Stimulated activated CD4-positive, alpha-beta T cell treated with anti-CD3 and anti-CD28 coated beads, Interleukin-4, amount 100 ng/mL, for 1 hour (primary cell): ENCODE measurements around the gene SPATA12.
"Not testable (repeated sequence)": the region's sequence is repeated elsewhere in the genome, so short reads cannot be mapped to it uniquely, and the experiment has no call there.

Source experiments
- DNase-seq: peaks from one replicate; pipeline ENCODE4 v3.0.0-alpha.2; 2020

Gene SPATA12

GRCh38 chr3:57057351-57057750 lies 3.1 kb upstream of the SPATA12 start:
- no peak for DNase-seq

GRCh38 chr3:57059411-57059810 lies 1.1 kb upstream of the SPATA12 start:
- no peak for DNase-seq

GRCh38 chr3:57061556-57061955 lies 1.1 kb downstream of the SPATA12 start:
- DNase-seq: no peak

DNA sequence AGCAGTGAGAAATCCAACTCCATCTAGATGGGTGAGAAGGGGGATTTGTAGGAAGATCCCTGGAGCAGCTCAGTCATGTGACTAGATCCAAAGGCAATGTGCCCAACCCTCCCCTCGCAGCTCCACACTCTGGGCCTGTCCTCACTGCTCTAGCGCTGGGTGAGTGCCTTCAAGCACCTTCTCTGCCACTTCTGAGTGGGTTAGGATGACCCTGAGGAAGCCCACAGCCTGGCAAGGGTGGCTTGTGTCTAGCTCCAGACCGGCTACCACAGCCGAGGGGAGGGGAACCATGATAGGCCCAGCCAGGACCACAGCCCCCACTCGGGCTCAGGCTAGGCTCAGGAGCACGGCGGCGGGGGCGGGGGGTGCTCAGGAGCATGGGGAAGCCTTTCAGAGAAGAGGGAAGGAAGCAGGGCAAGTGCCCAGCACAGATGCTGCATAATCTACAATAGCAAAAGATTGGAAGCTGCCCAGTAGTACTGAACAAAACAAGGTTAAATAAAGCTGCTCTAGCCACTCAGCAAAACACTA lies 1.7 kb downstream of the SPATA12 start:
- DNase-seq: no peak

GRCh38 chr3:57063032-57063431 lies 2.6 kb downstream of the SPATA12 start:
- DNase-seq: no peak

DNA sequence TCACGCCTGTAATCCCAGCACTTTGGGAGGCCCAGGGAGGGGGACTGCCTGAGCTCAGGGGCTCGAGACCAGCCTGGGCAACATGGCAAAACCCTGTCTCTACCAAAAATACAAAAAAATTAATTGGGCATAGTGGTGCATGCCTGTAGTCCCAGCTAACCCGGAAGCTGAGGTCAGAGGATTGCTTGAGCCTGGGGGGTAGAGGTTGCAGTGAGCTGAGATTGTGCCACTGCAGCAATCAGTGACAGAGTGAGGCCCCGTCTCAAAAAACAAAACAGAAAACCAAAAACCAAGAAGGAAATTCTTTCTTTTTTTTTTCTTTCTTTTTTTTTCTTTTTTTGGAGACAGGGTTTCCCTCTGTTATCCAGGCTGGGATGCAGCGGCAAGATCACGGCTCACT lies 3.5 kb downstream of the SPATA12 start:
- DNase-seq: no peak

DNA sequence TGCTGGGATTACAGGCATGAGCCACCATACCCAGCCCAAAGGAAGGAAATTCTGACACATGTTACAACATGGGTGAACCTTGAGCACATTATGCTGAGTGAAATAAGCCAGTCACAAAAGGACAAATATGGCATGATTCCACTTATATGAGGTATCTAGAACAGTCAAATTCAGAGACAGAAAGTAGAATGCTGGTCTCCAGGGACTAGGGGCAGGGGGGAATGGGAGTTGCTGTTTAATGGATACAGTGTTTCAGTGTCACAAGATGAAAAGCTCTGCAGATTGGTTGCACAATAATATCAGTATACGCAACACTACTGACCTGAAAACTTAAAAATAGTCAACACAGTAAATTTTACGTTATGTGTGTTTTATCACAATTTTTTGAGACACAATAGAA lies 4.1 kb downstream of the SPATA12 start:
- no peak for DNase-seq

DNA sequence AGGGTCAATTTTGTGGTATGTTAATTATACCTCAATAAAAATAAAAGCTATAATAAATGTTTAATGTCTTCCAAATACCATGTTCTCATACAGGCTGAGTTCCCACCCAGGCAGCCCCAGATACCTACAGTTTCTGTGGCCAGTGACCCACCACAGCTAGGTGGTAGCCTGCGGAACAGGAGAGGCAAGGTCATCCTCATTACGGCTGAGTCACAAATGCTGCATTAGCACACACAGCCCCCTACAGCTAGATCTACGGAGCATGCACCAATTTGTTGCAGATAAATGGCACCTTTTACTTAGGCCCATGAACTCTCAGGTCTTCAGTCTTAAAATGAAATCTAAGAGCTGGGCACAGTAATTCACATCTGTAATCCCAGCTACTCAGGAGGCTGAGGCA lies 5.1 kb downstream of the SPATA12 start:
- no peak for DNase-seq

DNA sequence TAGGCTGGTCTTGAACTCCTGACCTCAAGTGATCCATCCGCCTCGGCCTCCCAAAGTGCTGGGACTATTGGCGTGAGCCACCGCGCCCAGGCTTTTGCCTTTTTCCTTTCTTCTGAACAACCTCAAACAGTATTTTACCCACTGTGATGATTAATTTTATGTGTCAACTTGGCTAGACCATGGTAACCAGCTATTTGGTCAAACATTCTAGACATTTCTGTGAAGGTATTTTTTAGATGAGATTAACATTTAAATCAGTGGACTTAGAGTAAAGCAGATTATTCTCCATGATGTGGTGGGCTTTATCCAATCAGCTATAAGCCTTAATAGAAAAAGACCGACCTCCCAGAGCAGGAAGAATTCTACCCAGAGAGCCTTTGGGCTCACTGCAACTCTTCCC lies 6.0 kb downstream of the SPATA12 start:
- DNase-seq: no peak

GRCh38 chr3:57068437-57069089 lies 8.1 kb downstream of the SPATA12 start:
- no peak for DNase-seq

GRCh38 chr3:57069503-57069902 lies 9.0 kb downstream of the SPATA12 start:
- DNase-seq: no peak

DNA sequence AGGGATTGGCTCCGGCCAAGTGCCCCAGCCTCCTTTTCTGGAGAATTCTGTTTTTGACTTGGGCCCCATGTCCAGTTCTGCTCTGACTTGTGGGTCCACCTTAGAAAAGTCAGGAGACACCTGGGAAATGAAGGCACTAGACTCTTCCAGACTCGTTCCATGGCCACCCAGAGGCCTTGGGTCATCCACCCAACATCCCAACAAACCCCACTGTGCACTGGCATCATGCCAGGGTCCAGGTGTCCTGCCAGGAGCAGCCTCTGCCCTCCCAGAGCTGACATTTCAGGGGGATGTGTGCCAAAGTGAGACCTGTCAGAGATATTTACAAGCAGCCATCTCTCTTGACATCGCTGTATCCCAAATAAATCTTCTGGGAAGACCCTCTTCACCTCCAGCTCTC lies 13.2 kb downstream of the SPATA12 start:
- no peak for DNase-seq

DNA sequence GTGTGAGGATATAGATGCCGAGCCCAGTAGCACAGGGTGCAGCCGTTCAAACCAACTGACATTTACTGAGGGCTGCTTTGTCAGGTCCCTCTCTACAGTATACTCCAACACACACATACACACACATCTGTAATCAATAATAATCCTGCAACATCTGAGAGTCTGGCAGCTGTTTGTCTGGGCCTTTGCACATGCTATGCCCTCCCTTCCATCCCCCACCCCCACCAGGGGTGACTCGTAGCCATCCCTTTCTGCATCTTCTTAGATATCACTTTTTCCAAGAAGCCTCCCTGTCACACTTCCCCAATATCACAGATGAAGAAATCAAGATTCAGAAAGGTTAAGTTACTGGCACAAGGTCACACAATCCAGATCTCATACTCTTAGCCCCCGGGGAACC lies 13.7 kb downstream of the SPATA12 start:
- DNase-seq: no peak

DNA sequence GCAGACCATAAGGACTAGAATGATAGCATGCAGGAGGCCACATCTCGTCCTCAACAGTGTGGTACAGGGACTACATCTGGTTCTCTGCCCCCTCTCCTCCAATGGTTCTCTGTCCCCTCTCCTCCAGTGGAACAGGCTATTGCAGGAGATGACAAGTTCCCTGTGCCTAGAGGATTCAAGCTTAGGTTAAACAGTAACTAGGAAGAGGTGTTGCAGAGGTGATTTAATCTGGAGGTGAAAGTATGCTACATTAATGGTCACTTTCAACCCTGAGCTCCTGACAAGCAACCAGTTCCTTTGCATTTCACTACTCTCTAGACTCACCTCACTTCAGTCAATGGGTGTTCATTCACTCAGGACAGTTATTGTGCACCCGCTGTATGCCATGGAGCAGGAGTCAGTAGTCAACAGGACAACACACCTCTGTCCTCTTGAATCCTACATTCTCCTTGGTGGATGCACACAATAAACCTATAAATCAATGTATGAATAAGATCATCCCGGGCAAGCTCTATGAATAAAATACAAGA lies 16.0 kb downstream of the SPATA12 start:
- DNase-seq: no peak

- DNase-seq: no peak
Observed at GRCh38 chr3:57077630-57078343, 17.3 kb downstream of the SPATA12 start.

DNA sequence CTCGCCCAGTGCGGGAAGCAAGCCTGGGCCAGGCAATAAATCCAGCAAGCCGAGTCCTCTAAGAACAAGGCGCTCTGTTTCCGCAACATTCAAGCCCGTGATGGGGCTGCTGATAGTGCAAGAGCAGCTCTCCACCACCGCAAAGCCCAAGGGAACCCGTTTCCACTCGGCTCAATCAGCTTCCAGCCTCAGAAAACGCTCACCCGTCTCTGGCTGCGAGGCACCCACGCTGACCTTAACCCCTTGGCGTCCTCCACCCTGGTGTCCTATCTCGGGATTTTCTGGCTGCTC lies 17.8 kb downstream of the SPATA12 start:
- peak; percentile 14 for DNase-seq

DNA sequence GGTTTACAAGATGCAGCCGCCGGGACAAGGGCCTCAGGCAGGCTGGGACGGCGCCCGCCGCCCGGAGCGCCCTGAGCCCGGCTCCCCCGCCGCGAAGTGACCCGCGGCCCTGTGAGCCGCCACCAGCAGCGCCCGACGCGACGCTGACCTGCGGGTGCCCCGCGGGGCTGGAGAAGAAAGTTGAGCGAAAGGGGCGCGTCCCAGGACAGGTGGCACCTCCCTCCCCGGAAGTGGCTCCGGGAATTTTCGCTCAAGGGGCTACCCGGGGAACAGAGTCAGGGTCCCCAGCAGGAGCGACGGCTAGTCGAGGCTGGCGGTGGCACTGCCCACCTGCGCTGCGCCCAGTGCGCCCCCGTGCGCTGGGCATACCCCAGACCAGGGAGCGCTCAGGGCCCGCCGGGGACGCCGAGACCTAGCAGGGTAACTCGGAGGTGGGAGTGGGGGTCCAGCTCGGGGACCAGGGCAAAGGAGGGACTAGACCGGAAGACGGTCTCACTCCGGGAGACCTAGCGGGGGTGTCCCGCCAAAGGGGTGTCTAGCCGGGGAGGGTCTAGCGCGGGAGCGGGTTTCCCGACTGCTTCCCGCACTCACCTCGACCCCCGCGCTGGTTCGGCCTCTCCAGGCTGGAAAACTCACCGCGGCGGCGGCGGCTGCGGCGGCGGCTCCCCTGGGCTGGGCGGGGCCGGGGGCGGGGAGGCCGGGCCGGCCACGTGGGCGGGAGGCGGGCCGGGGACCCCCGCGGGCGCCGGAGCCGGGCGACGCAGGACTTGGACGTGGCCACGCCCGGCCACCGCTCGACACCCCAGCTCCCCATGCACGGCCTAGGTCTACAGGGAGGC lies 18.4 kb downstream of the SPATA12 start:
- DNase-seq: peak; percentile 5

GRCh38 chr3:57079474-57079831 lies 19.0 kb downstream of the SPATA12 start:
- no peak for DNase-seq

DNA sequence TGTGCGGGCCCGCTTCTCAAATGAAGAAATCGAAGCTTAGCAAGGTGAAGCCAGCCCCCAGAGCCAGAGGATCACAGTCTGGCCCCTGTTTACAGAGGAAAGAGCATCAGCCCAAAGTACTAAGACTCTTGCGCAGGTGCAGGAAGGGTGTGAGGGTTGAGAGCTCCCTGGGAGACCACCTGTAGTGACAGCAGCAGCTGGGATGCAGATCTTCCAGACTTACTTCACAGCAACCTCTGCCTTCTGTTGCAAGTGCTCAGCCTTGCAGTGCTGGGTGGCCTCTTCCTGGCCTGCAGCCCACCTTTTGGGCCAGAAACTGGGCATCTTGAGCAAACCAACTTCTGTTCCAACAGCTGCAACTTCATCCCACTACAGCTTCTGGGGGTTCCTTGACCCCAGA lies 19.7 kb downstream of the SPATA12 start:
- no peak for DNase-seq

- no peak for DNase-seq
Observed at GRCh38 chr3:57081173-57081572, 20.7 kb downstream of the SPATA12 start.

GRCh38 chr3:57082481-57082880 lies 22.0 kb downstream of the SPATA12 start:
- DNase-seq: no peak

- not testable (repeated sequence) for DNase-seq
Observed at GRCh38 chr3:57083266-57083995, 23.0 kb downstream of the SPATA12 start.

DNA sequence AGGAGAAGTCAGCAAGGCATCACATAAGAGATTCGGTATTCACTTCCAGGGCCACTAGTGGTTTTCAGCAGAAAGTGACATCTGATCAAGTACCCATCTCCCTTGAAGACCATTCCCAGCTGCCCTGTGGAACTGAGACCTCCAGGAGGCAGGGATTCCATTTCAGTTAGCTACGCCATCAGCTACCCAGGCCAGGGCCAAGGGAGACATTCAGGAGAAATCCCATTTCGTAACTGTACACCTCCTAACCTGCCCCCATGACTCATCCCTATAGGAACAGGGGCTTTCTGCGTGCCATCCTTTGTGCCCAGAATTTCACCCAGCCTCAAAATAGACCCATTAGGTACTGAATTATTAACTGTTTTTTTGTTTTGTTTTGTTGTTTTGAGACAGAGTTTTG lies 24.7 kb downstream of the SPATA12 start:
- no peak for DNase-seq
